Left ventricle myocardium superior (tissue), 1 donor: Measurements from ENCODE around the gene MAGEB1. TPM values are rescaled to one million over a fixed set of nuclear protein-coding genes. Genes with fewer than 3 reads are reported as not detected.

Source experiments
- ATAC-seq: fragments of 200-7000 bp; cut with Tn5 transposase; one replicate; pipeline ENCODE4 v1.9.1; 2020; ENCODE audit warnings: mild to moderate bottlenecking, moderate library complexity
- DNase-seq: peaks from one replicate; pipeline ENCODE4 v3.0.0-alpha.2; 2020
- intact Hi-C: fragments of 100-400 bp; cut with micrococcal nuclease; formaldehyde crosslinking; loops from one replicate; pipeline ENCODE4 v1.11.0; 2022
- long read RNA-seq: library from polyadenylated mRNA; unstranded; transcript quantifications from one replicate; pipeline ENCODE4 v2.0.0, GENCODE V29; 2021
- total RNA-seq: library from RNA; stranded (reverse); fragmentation: NEBNext Ultra II Directional; extraction: Animal tissue kit (Norgen Biotek cat#: 25700); gene quantifications from one replicate; pipeline ENCODE4 v1.2.1, GENCODE V29; 2021
- donor health status: DM: no; HTN: yes; CAD: no; lungs with severe emphysema.

The MAGEB1 gene
- total RNA-seq = not detected
- long read RNA-seq = 0 reads

- DNase-seq (no peak), ATAC-seq (no peak)
- intact Hi-C loops = no loop called here
Measured at GRCh38 chrX:30246769-30247489, at the start of gene MAGEB1. Gene MAGEB1, plus strand, starts transcription at chrX:30247146. Its CDS starts 3,348 bp downstream, at chrX:30250494.

GRCh38 chrX:30212172-30212571 lies 34.8 kb upstream of the MAGEB1 start:
- no peak for ATAC-seq
- intact Hi-C loops = no loop called here
- DNase-seq = no peak

GRCh38 chrX:30215357-30215843 lies 31.5 kb upstream of the MAGEB1 start, which contains the start of gene MAGEB2:
Gene MAGEB2, plus strand, starts transcription at chrX:30215563. Its CDS starts 3,018 bp downstream, at chrX:30218581.
- DNase-seq (no peak), ATAC-seq (no peak)
- intact Hi-C loops = no loop called here

- DNase-seq (no peak), ATAC-seq (no peak)
- intact Hi-C loops = no loop called here
Measured at GRCh38 chrX:30217465-30217864, 29.5 kb upstream of the MAGEB1 start.

GRCh38 chrX:30219372-30219771 lies 27.6 kb upstream of the MAGEB1 start:
- ATAC-seq (no peak), DNase-seq (no peak)
- intact Hi-C loops = no loop called here

GRCh38 chrX:30220661-30221060 lies 26.3 kb upstream of the MAGEB1 start:
- intact Hi-C loops = no loop called here
- DNase-seq (no peak), ATAC-seq (no peak)

GRCh38 chrX:30224536-30224935 lies 22.4 kb upstream of the MAGEB1 start:
- ATAC-seq (no peak), DNase-seq (no peak)
- intact Hi-C loops = no loop called here

GRCh38 chrX:30228526-30228925 lies 18.4 kb upstream of the MAGEB1 start:
- no peak for DNase-seq
- intact Hi-C loops = no loop called here
- no peak for ATAC-seq

- no peak for DNase-seq
- intact Hi-C loops = no loop called here
- ATAC-seq = no peak
Measured at GRCh38 chrX:30230395-30230794, 16.6 kb upstream of the MAGEB1 start, which contains the start of gene MAGEB3. Gene MAGEB3, plus strand, starts transcription at chrX:30230657. Its CDS starts 5,268 bp downstream, at chrX:30235925.

- intact Hi-C loops = no loop called here
- DNase-seq (no peak), ATAC-seq (no peak)
Measured at GRCh38 chrX:30241724-30242415, 5.1 kb upstream of the MAGEB1 start, which contains the start of gene MAGEB4. Gene MAGEB4, plus strand, starts transcription at chrX:30242000. Its CDS starts 136 bp downstream, at chrX:30242136.

GRCh38 chrX:30248854-30249253 lies 1.9 kb downstream of the MAGEB1 start:
- intact Hi-C loops = no loop called here
- ATAC-seq = no peak
- DNase-seq = no peak

- no peak for ATAC-seq
- intact Hi-C loops = no loop called here
- DNase-seq = no peak
Measured at GRCh38 chrX:30253257-30253656, 6.3 kb downstream of the MAGEB1 start.

- DNase-seq = no peak
- no peak for ATAC-seq
- intact Hi-C loops = no loop called here
Measured at GRCh38 chrX:30259927-30260326, 13.0 kb downstream of the MAGEB1 start.

GRCh38 chrX:30261012-30261411 lies 14.1 kb downstream of the MAGEB1 start:
- DNase-seq (no peak), ATAC-seq (no peak)
- intact Hi-C loops = no loop called here

- intact Hi-C loops = no loop called here
- ATAC-seq (no peak), DNase-seq (no peak)
Measured at GRCh38 chrX:30262763-30263162, 15.8 kb downstream of the MAGEB1 start.

GRCh38 chrX:30270639-30271038 lies 23.7 kb downstream of the MAGEB1 start:
- intact Hi-C loops = no loop called here
- ATAC-seq (no peak), DNase-seq (no peak)

GRCh38 chrX:30275498-30275897 lies 28.6 kb downstream of the MAGEB1 start:
- ATAC-seq = no peak

GRCh38 chrX:30278365-30278764 lies 31.4 kb downstream of the MAGEB1 start:
- DNase-seq (no peak), ATAC-seq (no peak)
- intact Hi-C loops = no loop called here

More at GRCh38 chrX:30275498-30275897, 28.6 kb downstream of the MAGEB1 start:
- DNase-seq = no peak
- intact Hi-C loops = no loop called here

GRCh38 chrX:30280428-30280827 lies 33.5 kb downstream of the MAGEB1 start:
- DNase-seq = no peak
- intact Hi-C loops = no loop called here

GRCh38 chrX:30282527-30282926 lies 35.6 kb downstream of the MAGEB1 start:
- ATAC-seq (no peak), DNase-seq (no peak)
- intact Hi-C loops = no loop called here

More at GRCh38 chrX:30280428-30280827, 33.5 kb downstream of the MAGEB1 start:
- ATAC-seq = no peak
